Heart left ventricle (tissue), 13 donors: ENCODE data around the gene SRPRB.

Experiments used
- POLR2A ChIP-seq, 2 donors: fragments of 450-650 bp; IDR thresholded peaks; one replicate each; pipeline ENCODE4 v1.6.1; 2017; ENCODE audit warnings: antibody characterized with exemption in 2 of 2, mild to moderate bottlenecking in 2 of 2, moderate library complexity in 2 of 2
- TF ChIP-seq, protein P1 (sequence below), 12 donors: fragments of 200-600 bp; sonication (generic) in 4 of 12; IDR thresholded peaks; one replicate each; pipeline versions ENCODE4 v1.5.0 to v1.8.0; 2018 to 2022; ENCODE audit warnings: antibody characterized with exemption in 12 of 12, mild to moderate bottlenecking in 5 of 12
- donor health status: ischemic (EF 13 %, LVEDD 7.1; RV severe dilation, severe dysfunction).
- donor health status: DM: no; HTN: yes; CAD: no.
- donor health status: DM: no; HTN: no; CAD: no.
- donor health status: ischemic (EF 25% LVEDD 6.9; RV normal size, moderate dysfunction).
- donor health status: ischemic (EF 25% LVEDD 5.7; RV mildly dilated, moderate dysfunction).
- donor health status: ischemic (EF 35%, LVEDD 5.7; RV mildly dilated, moderate dysfunction).
- donor health status: nonischemic (EF 11% LVEDD 7.7; RV severe dilation, severe dysfunction).
- donor health status: DM: yes; HTN: yes; CAD: no.
- donor health status: PGD.
- donor health status: ischemic (EF 29% LVEDD 5.4; RV normal size, mild dysfunction).
- donor health status: nonischemic (EF 23%, LVEDD 6.1; RV moderate dilation, normal function).

DNA sequence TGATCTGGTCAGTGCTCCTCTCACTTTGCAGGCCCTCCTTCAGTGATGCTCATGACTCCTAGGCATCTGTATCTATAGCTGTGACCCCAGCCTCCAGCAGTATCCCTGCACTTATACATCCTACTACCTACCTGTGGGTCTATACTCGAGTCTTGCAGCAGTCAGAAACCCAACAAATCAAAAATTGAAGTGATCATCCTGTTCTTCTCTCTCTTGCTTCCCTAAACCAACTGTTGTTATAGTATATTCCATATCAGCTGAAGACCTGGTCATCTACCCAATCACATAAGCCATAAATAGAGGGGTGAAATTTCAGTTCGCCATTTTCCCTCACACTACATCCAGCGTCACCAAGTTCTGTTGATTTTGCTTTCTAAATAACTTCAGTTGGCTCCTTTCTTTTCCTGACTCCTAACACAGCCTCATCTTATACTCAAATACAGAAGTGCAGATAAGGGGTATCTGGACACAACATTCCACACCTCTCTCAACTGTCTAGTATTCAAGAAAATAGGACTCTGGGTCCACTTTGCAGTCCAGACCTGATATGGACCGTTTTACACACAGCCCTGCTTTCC is 25.9 kb upstream of the SRPRB start:
- TF ChIP-seq, protein P1, sequence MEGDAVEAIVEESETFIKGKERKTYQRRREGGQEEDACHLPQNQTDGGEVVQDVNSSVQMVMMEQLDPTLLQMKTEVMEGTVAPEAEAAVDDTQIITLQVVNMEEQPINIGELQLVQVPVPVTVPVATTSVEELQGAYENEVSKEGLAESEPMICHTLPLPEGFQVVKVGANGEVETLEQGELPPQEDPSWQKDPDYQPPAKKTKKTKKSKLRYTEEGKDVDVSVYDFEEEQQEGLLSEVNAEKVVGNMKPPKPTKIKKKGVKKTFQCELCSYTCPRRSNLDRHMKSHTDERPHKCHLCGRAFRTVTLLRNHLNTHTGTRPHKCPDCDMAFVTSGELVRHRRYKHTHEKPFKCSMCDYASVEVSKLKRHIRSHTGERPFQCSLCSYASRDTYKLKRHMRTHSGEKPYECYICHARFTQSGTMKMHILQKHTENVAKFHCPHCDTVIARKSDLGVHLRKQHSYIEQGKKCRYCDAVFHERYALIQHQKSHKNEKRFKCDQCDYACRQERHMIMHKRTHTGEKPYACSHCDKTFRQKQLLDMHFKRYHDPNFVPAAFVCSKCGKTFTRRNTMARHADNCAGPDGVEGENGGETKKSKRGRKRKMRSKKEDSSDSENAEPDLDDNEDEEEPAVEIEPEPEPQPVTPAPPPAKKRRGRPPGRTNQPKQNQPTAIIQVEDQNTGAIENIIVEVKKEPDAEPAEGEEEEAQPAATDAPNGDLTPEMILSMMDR (IDR thresholded peaks at IDR 0.05), result no peak
- TF ChIP-seq POLR2A (IDR thresholded peaks at IDR 0.05), result no peak
